HepG2 (cell line): ENCODE results near the gene IFT172. TPM values are rescaled to one million over a fixed set of nuclear protein-coding genes. Genes with fewer than 3 reads are reported as not detected.

Source experiments
- AFF4 ChIP-seq: sonication (generic); formaldehyde crosslinking; IDR thresholded peaks from 2 replicates; pipeline ENCODE4 v1.4.0; 2020; ENCODE audit warnings: missing genetic modification reagents
- DMTF1 ChIP-seq: sonication (generic); formaldehyde crosslinking; IDR thresholded peaks from 2 replicates; pipeline ENCODE4 v1.4.0; 2020; ENCODE audit warnings: mild to moderate bottlenecking, missing genetic modification reagents
- ETV6 ChIP-seq: sonication (generic); formaldehyde crosslinking; conservative IDR thresholded peaks from 2 replicates; pipeline ENCODE4 v1.4.0; 2020; ENCODE audit warnings: missing genetic modification reagents
- GFI1 ChIP-seq: sonication (generic); formaldehyde crosslinking; IDR thresholded peaks from 2 replicates; pipeline ENCODE4 v1.5.0; 2020; ENCODE audit warnings: missing genetic modification reagents, mild to moderate bottlenecking, borderline replicate concordance
- IRF2 ChIP-seq: IDR thresholded peaks from 2 replicates; pipeline ENCODE4 v1.6.1; 2018; ENCODE audit warnings: missing genetic modification reagents, missing compliant biosample characterization
- MXD3 ChIP-seq: IDR thresholded peaks from 2 replicates; pipeline ENCODE4 v1.6.1; 2016; ENCODE audit warnings: mild to moderate bottlenecking, missing biosample characterization, missing genetic modification reagents
- SNAPC5 ChIP-seq: sonication (generic); formaldehyde crosslinking; IDR thresholded peaks from 2 replicates; pipeline ENCODE4 v1.8.1; 2023; ENCODE audit warnings: mild to moderate bottlenecking, missing genetic modification reagents, borderline replicate concordance
- ZMYM2 ChIP-seq: sonication (generic); formaldehyde crosslinking; IDR thresholded peaks from 2 replicates; pipeline ENCODE4 v1.8.0; 2022; ENCODE audit warnings: mild to moderate bottlenecking, missing genetic modification reagents
- ZNF496 ChIP-seq: sonication (generic); formaldehyde crosslinking; IDR thresholded peaks from 2 replicates; pipeline ENCODE4 v1.8.1; 2023; ENCODE audit warnings: mild to moderate bottlenecking, moderate library complexity, missing genetic modification reagents; ENCODE audit not compliant: insufficient replicate concordance
- ZNF512B ChIP-seq: sonication (generic); formaldehyde crosslinking; IDR thresholded peaks from 2 replicates; pipeline ENCODE4 v1.5.1; 2020; ENCODE audit warnings: missing genetic modification reagents, mild to moderate bottlenecking, borderline replicate concordance
- ZNF691 ChIP-seq: sonication (generic); formaldehyde crosslinking; IDR thresholded peaks from 2 replicates; pipeline ENCODE4 v1.4.0; 2020; ENCODE audit warnings: missing genetic modification reagents, low read depth, mild to moderate bottlenecking, borderline replicate concordance
- ZSCAN25 ChIP-seq: sonication (generic); formaldehyde crosslinking; IDR thresholded peaks from 2 replicates; pipeline ENCODE4 v1.8.0; 2022; ENCODE audit warnings: mild to moderate bottlenecking, missing genetic modification reagents
- ZXDC ChIP-seq: sonication (generic); formaldehyde crosslinking; IDR thresholded peaks from 2 replicates; pipeline ENCODE4 v1.5.0; 2020; ENCODE audit warnings: mild to moderate bottlenecking, missing genetic modification reagents
- polyA plus RNA-seq, 8 experiments: library from polyadenylated mRNA; depleted of rRNA in 3 of 8; stranded (reverse) in 7 of 8; unstranded in 1 of 8; fragments of >200 nt; fragmentation: Illumina TruSeq in 4 of 8; extraction: Trizol in 4 of 8; gene quantifications; 2 replicates each; pipeline versions ENCODE4 v1.2.1 to v1.2.3, GENCODE V29; 2011 to 2016; ENCODE audit warnings: low read depth in 4 of 8, missing spikeins in 1 of 8, mixed read lengths in 1 of 8; ENCODE audit not compliant: insufficient read depth in 1 of 8
- total RNA-seq, 5 experiments: library from RNA; depleted of rRNA; stranded (reverse); fragments of >200 nt; fragmentation: Illumina TruSeq; extraction: Trizol; gene quantifications; 2 replicates each; pipeline ENCODE4 v1.2.3, GENCODE V29; 2016; ENCODE audit warnings: low read depth in 1 of 5

Gene IFT172
- total and polyA plus RNA-seq, 2 of the 13 experiments (the other 11 are each of a cell fraction or from before 2014, with no cell fraction given): 21.6 to 35.7 TPM

- TF ChIP-seq ZNF512B (no peak), ZMYM2 (CRISPR knock-in tag) (no peak), ZSCAN25 (CRISPR knock-in tag) (peak; percentile 81; the same call in 1 of the 2 replicates), GFI1 (peak; percentile 74; the same call in 1 of the 2 replicates), DMTF1 (CRISPR knock-in tag) (no peak), ETV6 (peak; percentile 93), ZXDC (peak; percentile 89; the same call in 1 of the 2 replicates), SNAPC5 (CRISPR knock-in tag) (peak; percentile 73; the same call in 1 of the 2 replicates), ZNF691 (CRISPR knock-in tag) (peak; percentile 87; the same call in 1 of the 2 replicates), IRF2 (peak; percentile 36; the same call in 1 of the 2 replicates), AFF4 (no peak), MXD3 (CRISPR knock-in tag) (peak; percentile 93; the same call in 1 of the 2 replicates), ZNF496 (CRISPR knock-in tag) (no peak)
Observed at GRCh38 chr2:27409321-27410073, 80.0 kb downstream of the IFT172 start, which contains the start of gene PPM1G (continued).
